Esophagus muscularis mucosa (tissue), 4 donors: ENCODE measurements around the gene DESI1. TPM values are rescaled to one million over a fixed set of nuclear protein-coding genes. Genes with fewer than 3 reads are reported as not detected.
"Not testable (repeated sequence)": the region's sequence is repeated elsewhere in the genome, so short reads cannot be mapped to it uniquely, and the experiment has no call there.

Experiments
- DNase-seq: peaks from one replicate; pipeline ENCODE4 v3.0.0-alpha.2; 2017; ENCODE audit errors: extremely low spot score
- H3K27ac ChIP-seq, 4 donors: fragments of 200-600 bp; sonication (generic); replicated peaks in 1 of 4; 1 replicate in 3 of 4; 2 replicates in 1 of 4; pipeline ENCODE4 v1.5.1; 2016 to 2019; ENCODE audit warnings: mild to moderate bottlenecking in 1 of 4
- H3K27me3 ChIP-seq, 4 donors: fragments of 200-600 bp; sonication (generic); one replicate each; pipeline versions ENCODE4 v1.5.1 to v1.6.0; 2016 to 2019
- H3K36me3 ChIP-seq, 4 donors: fragments of 200-600 bp; sonication (generic); one replicate each; pipeline ENCODE4 v1.5.1; 2016 to 2019
- H3K4me1 ChIP-seq, 4 donors: fragments of 200-600 bp; sonication (generic); one replicate each; pipeline ENCODE4 v1.5.1; 2016 to 2019
- H3K4me3 ChIP-seq, 4 donors: fragments of 200-600 bp; sonication (generic); 1 replicate in 2 of 4; 2 replicates in 2 of 4; pipeline ENCODE4 v1.5.1; 2016 to 2019; ENCODE audit warnings: mild to moderate bottlenecking in 4 of 4, moderate library complexity in 1 of 4
- H3K9me3 ChIP-seq, 4 donors: fragments of 200-600 bp; sonication (generic); 1 replicate in 3 of 4; 2 replicates in 1 of 4; pipeline ENCODE4 v1.5.1; 2016 to 2019
- EP300 ChIP-seq: sonication (generic); formaldehyde crosslinking; IDR thresholded peaks from one replicate; pipeline ENCODE4 v1.6.1; 2017; ENCODE audit warnings: antibody characterized with exemption
- POLR2A ChIP-seq: fragments of 450-650 bp; IDR thresholded peaks from one replicate; pipeline ENCODE4 v1.6.1; 2017; ENCODE audit warnings: antibody characterized with exemption, moderate library complexity, mild to moderate bottlenecking, low read depth
- POLR2AphosphoS5 ChIP-seq, 2 donors: sonication (generic); formaldehyde crosslinking; IDR thresholded peaks; one replicate each; pipeline ENCODE4 v1.6.1; 2017; ENCODE audit warnings: antibody characterized with exemption in 2 of 2
- WGBS: methylation state at CpG from one replicate; pipeline ENCODE4 v1.1.5; 2018; 5-methylcytosine and 5-hydroxymethylcytosine counted together
- intact Hi-C: fragments of 100-400 bp; cut with DNase I; formaldehyde crosslinking; loops from one replicate; pipeline ENCODE4 v1.15.1; 2023
- total RNA-seq, 4 donors: library from RNA; depleted of rRNA; stranded (reverse); fragments of >200 nt; gene quantifications; one replicate each; pipeline versions ENCODE4 v1.1.0 to v1.2.1, GENCODE V29; 2016
- TF ChIP-seq, protein P1 (sequence below), 3 experiments: fragments of 200-600 bp in 2 of 3; fragments of 450-650 bp in 1 of 3; sonication (generic) in 2 of 3; IDR thresholded peaks; one replicate each; pipeline ENCODE4 v1.5.1; 2017 to 2019; ENCODE audit warnings: antibody characterized with exemption in 3 of 3, mild to moderate bottlenecking in 2 of 3, moderate library complexity in 1 of 3

DESI1 gene
- total RNA-seq, 4 donors from 2014 or later, result 18.6 to 76.5 (median 33.7) TPM

DNA sequence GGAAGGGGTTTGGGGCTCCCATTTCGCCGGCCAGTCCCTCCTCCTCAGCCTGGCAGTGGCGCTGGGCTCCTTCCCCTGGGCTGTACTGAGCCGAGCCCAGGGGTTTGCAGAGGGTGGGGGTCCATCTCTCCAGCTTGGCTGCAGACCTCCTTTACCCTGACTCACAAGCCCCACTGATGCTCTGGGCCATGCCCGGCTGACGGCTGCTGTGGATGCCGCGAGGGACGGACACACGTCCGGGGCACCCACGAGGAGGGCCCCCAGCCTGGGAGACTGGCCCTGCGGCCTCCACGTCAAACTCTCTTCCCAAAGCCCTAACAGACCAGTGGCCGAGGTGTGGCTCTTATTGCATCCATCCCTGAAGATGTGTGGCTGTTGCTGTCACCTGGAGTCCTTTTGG, 45.3 kb downstream of the DESI1 start:
- no peak overlapping the region for H3K4me3 ChIP-seq
- H3K27me3 ChIP-seq, result no peaks in the 10 kb centered on the region
- intact Hi-C loops, result no loop called here
- DNase-seq, result no peak
- H3K9me3 ChIP-seq, result no peaks in the 10 kb centered on the region
- TF ChIP-seq, protein P1, sequence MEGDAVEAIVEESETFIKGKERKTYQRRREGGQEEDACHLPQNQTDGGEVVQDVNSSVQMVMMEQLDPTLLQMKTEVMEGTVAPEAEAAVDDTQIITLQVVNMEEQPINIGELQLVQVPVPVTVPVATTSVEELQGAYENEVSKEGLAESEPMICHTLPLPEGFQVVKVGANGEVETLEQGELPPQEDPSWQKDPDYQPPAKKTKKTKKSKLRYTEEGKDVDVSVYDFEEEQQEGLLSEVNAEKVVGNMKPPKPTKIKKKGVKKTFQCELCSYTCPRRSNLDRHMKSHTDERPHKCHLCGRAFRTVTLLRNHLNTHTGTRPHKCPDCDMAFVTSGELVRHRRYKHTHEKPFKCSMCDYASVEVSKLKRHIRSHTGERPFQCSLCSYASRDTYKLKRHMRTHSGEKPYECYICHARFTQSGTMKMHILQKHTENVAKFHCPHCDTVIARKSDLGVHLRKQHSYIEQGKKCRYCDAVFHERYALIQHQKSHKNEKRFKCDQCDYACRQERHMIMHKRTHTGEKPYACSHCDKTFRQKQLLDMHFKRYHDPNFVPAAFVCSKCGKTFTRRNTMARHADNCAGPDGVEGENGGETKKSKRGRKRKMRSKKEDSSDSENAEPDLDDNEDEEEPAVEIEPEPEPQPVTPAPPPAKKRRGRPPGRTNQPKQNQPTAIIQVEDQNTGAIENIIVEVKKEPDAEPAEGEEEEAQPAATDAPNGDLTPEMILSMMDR (IDR thresholded peaks at IDR 0.05), result no peak
- TF ChIP-seq EP300 (no peak), POLR2A (no peak), POLR2AphosphoS5 (IDR thresholded peaks at IDR 0.05) (no peak)
- 90% methylated on average over 8 of the region's 15 CpGs for WGBS
- H3K4me1 ChIP-seq, result peaks cover 13 to 20% (median 16%) of the 10 kb centered on the region in 4 donors
- peaks cover 0 to 65% (median 52%) of the 10 kb centered on the region in 4 donors for H3K36me3 ChIP-seq
- H3K27ac ChIP-seq, result peak overlapping the region; percentile 30 to 67 (median 58)

DNA sequence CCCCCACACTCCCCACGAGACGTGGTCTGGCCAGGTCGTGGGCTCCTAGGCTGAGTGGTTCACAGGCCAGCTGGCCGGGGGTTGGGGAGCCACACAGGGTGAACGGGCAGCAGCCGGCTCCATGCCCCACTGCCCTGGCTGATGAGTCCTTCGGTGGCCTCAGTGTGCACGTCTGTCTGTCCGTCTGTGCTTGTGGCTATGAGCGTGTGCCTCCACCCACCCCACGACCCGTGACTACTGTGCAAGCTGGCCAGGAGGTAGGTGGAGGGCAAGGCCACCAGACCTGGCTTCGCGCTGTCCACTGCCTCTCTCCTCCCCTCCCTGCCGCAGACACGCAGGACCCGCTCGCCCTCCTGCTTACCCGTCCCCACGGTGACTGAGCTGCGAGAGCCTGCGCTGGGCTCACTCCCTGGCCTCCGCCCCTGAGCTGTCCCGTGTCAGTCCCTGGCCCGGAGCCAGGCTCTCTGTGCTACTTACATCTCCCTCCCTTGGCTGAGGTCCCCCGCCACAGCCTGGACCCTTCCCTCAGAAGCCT, 45.9 kb downstream of the DESI1 start:
- peaks cover 0 to 62% (median 46%) of the 10 kb centered on the region in 4 donors for H3K36me3 ChIP-seq
- intact Hi-C loops, result no loop called here
- TF ChIP-seq POLR2AphosphoS5 (IDR thresholded peaks at IDR 0.05), result peak; percentile 19 to 37
- TF ChIP-seq POLR2A, result no peak
- TF ChIP-seq, protein P1 (IDR thresholded peaks at IDR 0.05), result no peak
- no peak for TF ChIP-seq EP300
- DNase-seq, result no peak
- H3K9me3 ChIP-seq, result no peaks in the 10 kb centered on the region
- peaks cover 13 to 20% (median 16%) of the 10 kb centered on the region in 4 donors for H3K4me1 ChIP-seq
- peak overlapping the region; percentile 30 to 67 (median 58) for H3K27ac ChIP-seq
- no peak overlapping the region for H3K4me3 ChIP-seq
- no peaks in the 10 kb centered on the region for H3K27me3 ChIP-seq
- WGBS, result 61% methylated on average over 26 of the region's 26 CpGs

DNA sequence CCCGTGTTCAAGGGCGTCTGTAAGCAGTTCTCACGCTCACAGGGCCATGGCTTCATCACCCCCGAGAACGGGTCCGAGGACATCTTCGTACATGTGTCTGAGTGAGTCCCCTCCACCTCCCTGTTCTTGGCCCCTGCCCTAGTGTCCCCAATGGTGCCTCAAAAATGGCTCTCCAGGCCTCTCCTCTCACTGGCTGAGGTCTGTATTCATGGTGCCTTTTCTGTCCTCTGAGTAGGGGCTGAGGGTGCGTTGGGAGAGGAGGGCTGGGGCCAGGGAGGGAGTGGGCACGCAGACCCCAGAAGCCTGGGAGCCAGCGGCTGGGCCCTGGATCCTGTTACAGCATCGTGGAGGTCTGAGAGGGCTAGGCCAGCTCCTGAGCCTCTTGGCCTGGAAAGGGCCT, 47.2 kb downstream of the DESI1 start:
- H3K4me3 ChIP-seq, result no peak overlapping the region
- no peak for DNase-seq
- intact Hi-C loops, result no loop called here
- H3K27ac ChIP-seq, result no peak overlapping the region
- H3K4me1 ChIP-seq, result peaks cover 13 to 23% (median 16%) of the 10 kb centered on the region in 4 donors
- H3K9me3 ChIP-seq, result no peaks in the 10 kb centered on the region
- TF ChIP-seq, protein P1 (IDR thresholded peaks at IDR 0.05), result no peak
- no peak for TF ChIP-seq POLR2AphosphoS5 (IDR thresholded peaks at IDR 0.05)
- H3K27me3 ChIP-seq, result no peaks in the 10 kb centered on the region
- WGBS, result 86% methylated on average over 10 of the region's 11 CpGs
- H3K36me3 ChIP-seq, result peaks cover 0 to 50% (median 34%) of the 10 kb centered on the region in 4 donors

DNA sequence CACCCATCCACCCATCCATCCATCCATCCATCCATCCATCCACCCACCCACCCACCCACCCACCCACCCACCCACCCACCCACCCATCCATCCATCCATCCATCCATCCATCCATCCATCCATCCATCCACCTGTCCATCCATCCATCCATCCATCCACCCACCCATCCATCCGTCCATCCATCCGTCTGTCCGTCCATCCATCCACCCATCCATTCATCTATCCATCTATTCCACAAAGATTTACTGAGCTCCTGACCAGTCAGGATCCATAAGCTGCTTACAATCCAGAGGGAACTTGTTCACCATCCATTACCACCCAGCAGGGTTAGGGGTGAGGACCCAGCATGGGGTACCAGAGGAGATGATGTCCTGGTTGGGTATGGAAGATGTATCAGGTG, 48.5 kb downstream of the DESI1 start:
- 98% methylated on average over 3 of the region's 3 CpGs for WGBS

DNA sequence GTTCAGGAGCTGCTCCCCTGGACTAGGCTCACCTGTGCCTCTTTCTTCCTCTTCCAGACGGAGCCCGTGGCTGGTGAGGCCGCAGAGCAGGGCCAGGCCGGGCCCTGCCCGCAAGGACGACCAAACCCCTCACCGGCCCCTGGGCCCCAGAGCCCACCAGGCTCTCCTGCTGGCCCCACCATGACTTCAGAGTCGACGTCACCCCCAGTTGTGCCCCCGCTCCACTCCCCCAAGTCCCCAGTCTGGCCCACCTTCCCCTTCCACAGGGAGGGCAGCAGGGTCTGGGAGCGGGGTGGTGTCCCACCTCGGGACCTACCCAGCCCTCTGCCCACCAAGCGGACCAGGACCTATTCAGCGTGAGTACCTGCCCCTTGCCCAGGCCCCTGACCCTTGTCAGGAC, 49.1 kb downstream of the DESI1 start:
- 94% methylated on average over 6 of the region's 14 CpGs for WGBS
- Histone ChIP-seq H3K4me1 (peaks cover 15 to 29% (median 24%) of the 10 kb centered on the region in 4 donors), H3K36me3 (peaks cover 0 to 35% (median 15%) of the 10 kb centered on the region in 4 donors), H3K9me3 (no peaks in the 10 kb centered on the region), H3K4me3 (no peak overlapping the region), H3K27ac (no peak overlapping the region), H3K27me3 (no peaks in the 10 kb centered on the region)
- TF ChIP-seq POLR2A, result no peak
- TF ChIP-seq, protein P1 (IDR thresholded peaks at IDR 0.05), result no peak
- TF ChIP-seq POLR2AphosphoS5 (IDR thresholded peaks at IDR 0.05), result no peak
- TF ChIP-seq EP300, result no peak
- intact Hi-C loops, result no loop called here
- no peak for DNase-seq

More for the DNA sequence above, 48.5 kb downstream of the DESI1 start:
- H3K9me3 ChIP-seq, DNase-seq, H3K27me3 ChIP-seq, H3K27ac ChIP-seq, H3K4me3 ChIP-seq, intact Hi-C loops: not testable (repeated sequence)
- Histone ChIP-seq H3K36me3 (peaks cover 0 to 40% (median 20%) of the 10 kb centered on the region in 4 donors), H3K4me1 (peaks cover 13 to 25% (median 19%) of the 10 kb centered on the region in 4 donors)
